SW 1271 (cell line): ENCODE data around the gene PER2.
A peak's percentile ranks its signal among the peaks of the same experiment; 100 is the strongest.
"Not testable (repeated sequence)": the region's sequence is repeated elsewhere in the genome, so short reads cannot be mapped to it uniquely, and the experiment has no call there.

Experiments
- DNase-seq, 2 experiments: peaks; one replicate each; lab custom pipeline; 2025; lab: John Stamatoyannopoulos, UW

The PER2 gene

GRCh38 chr2:238313289-238313990 lies 25.0 kb upstream of the PER2 start:
- no peak for DNase-seq

- not testable (repeated sequence) for DNase-seq
Observed at GRCh38 chr2:238310721-238311120, 22.3 kb upstream of the PER2 start.

- DNase-seq: peak in 1 of 2 experiments; percentile 8
Observed at GRCh38 chr2:238308177-238308576, 19.8 kb upstream of the PER2 start.

GRCh38 chr2:238306672-238306998 lies 18.2 kb upstream of the PER2 start:
- DNase-seq: no peak

DNA sequence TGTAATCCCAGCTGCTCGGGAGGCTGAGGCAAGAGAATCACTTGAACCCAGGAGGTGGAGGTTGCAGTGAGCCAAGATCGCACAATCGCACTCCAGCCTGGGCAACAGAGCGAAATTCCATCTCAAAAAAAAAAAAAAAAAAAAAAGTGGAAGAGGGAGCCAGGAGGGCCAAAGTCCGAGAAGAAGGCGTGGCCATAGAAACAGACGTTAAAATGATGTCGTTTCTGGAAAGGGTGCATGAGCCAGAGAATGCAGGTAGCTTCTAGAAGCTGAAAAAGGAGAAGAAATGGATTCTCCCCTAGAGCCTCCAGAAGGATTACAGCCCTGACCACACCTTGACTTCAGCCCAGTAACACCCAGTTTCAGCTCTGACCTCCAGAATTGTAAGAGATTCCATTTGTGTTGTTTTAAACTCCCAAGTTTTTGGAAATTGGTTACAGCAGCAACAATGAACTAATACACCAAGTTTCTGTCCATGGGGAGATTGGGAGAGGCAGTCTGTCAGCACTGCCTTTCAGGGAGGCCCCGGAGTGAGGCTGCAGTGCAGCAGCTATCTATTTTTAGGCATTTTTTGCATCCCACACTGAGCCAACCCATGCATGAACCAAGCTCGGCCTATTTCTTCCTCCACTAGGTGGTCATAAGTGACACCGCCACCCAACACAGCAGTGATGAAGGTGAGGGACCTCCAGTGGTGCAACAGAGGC lies 17.7 kb upstream of the PER2 start:
- no peak for DNase-seq

DNA sequence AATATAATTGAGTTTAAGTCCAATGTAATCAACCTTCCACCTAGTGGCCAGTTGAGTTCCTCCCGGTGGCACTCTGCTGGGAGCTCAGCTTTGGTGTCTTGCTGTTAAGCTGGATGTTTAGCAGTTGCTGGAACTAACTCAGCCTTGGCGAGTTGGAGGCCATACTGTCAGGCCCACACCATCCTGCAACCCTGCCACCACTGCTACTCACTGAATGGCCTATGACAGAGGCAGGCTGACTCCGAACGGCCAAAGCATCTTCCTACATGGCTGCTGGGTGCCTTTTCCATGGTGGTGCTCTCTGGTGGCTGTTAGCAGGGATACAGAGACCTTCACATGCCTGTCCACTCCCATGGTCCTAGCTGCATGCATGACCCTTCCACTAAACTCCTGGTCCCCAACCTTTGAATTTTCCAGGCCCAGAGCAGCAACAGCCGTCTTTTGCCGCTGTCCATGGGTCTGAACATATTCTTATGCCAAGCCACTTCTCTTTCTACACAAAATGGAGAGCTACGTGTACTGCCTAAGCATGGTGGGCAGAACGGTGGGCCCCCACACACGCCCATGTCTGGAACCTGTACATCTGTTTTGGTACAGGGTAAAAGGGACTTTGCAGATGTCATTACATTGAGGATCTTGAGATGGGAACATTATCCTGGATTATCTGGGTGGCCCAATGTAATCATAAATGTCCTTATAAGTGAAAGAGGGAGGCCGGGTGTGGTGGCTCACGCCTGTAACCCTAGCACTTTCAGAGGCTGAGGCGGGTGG lies 16.9 kb upstream of the PER2 start:
- peak in 1 of 2 experiments; percentile 10 for DNase-seq

DNA sequence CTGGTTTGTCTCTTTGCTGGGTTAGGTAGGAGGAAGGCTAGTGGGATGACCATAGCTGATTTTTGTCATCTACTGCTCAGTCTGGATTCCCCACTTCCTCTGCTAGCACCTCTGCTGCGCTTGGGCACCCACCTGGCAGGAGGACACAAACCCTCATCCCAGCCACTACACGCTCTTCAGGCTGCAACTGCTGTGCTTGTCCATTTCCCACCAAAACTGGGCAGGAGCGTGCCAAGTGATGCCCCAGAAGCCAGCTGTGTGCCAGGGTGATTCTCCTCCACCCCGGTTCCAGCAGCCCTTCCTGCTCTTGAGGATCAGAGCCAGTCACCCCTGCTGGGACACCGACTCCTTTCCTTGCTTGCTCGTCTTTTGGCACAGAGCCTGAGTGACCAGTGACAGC lies 15.7 kb upstream of the PER2 start:
- no peak for DNase-seq

DNA sequence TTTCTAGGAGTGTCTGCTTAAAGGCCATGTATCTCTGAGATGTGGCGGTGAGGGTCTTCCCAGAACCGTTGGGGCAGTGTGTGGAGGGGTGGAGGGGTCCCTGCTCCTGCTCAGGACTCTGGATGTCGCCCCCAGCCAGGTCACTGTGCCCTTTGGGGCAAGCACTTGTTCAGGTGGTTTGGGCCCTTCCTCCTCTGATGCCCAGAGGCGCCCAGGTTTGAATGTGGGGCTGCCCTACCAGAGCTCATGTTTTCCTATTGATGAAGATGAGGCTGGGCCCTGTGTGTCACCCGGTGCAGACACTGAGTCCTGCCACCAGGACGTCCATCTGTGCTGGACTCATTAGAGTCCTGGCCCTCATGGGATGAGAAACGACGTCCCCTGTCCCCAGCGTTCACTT lies 14.3 kb upstream of the PER2 start:
- no peak for DNase-seq

GRCh38 chr2:238302087-238302486 lies 13.7 kb upstream of the PER2 start:
- DNase-seq: no peak

DNA sequence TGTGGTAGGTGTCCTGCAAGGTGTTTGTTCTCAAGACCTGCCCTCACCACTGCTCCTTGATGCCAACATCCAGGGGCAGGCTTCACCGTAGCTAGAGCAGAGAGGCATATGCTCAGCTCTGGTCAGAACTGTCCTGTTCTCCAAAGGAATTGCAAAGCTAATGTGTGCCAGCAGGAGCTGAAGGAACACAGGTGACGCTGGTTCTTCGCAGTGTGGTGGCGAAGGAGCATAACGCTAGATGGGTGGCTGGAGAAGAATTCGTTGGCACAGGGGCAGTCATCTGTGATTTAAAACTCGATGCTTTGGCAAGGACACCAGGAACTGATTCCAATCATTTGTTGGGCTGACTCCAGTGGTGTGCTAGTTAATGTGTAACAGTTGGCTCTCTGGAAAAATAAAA lies 11.4 kb upstream of the PER2 start:
- no peak for DNase-seq

DNA sequence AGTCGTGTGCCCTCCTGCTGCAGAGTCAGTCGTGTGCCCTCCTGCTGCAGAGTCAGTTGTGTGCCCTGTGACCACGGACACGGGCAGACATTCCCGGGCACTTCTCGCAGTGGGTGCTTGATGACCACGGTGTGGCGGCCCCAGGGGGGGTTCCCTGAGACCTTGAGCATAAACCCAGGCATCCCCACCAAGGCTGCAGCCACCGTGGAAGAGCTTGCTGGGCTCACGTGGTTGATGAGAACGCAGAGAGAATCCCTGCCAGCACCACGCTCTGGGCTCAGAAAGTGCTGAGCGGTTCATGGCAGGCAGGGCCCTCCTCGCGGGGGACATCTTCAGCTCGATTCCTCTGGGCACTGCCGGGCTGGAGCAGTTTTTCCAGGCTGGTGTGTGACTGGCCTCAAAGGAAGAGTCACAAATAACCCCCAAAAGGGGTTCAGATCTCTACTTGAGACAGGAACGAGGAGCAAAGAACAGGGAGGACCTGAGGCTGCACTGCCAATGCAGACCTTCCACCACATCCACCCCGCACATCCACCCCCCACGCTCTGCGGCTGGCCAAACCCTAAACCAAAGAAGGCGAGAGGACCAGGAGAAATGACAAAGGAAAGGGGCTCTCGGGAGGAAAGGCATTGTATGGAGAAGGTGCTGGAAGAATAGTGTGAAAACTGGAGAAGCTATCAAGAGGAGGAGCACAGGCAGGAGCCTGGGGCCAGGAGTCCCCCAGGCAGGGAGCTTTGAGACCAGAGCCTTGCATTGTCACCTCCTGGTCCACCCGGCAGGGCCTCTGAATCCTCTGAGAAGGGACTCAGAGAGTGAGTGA lies 8.4 kb upstream of the PER2 start:
- no peak for DNase-seq

GRCh38 chr2:238295144-238296112 lies 7.0 kb upstream of the PER2 start:
- DNase-seq: no peak

DNA sequence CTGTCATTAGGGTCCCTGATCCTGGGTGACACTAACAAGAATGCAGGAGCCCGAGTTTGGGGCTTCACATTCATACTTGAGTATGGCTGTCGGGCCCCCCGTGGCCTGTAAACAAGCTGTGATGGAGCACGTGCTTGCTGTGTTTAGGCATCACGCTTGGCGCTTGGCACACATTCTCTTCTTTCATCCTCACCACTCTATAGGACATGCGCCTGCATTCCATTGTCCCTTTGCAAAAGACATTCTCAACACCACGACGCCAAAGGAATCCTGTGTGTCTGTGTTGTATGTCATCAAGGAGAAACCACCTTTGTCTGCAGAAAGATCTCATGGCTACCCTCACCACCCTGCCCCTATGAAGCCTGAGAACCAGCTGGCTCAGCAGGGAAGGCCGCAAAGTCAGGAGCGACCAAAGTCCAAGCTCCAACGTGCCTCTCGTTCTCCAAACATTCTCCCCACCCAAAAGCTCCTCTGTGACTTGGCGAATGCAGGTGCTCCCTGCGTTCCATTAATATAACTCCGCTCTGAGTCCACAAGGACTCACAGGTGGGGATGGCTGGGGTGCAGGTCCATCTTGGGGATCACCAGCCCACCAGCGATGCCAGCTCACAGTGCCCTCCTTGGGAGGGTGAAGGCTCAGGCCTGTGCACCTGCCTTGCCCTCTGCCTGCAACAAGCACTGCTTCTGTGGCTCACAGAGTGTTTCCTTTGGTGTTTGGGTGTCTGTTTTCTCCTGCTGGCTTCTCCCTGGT lies 6.2 kb upstream of the PER2 start:
- DNase-seq: no peak

- DNase-seq: no peak
Observed at GRCh38 chr2:238294046-238294392, 5.6 kb upstream of the PER2 start.

DNA sequence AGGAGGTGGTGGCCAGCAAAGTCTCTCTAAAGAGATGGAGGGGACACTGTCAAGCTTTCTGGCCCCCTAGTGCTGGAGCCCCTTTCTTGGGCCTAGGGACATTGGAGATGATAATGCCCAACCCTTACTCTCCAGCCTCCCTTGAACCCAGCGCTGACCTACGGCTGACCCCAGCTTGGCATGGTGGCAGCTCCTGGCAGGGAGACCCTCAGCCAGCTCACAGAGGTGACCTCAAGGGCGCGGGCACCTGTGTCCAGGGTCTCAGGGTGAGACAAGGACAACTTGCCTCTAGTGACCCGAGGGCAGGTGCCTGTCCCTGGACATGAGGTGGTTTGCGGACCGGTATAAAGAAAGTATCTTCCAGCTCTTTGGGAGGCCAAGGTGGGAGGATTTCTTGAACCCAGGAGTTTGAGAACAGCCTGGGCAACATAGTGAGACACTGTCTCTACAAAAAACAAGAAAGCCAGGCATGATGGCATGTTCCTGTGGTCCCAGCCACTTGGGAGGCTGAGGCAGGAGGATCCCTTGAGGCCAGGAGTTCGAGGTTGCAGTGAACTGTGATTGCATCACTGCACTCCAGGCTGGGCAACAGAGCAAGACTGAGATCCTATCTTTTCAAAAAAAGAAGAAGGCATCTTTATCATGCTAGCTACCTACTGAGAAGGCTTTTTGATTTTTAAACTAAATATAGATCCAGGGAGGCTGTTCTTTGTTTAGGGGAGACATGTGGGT lies 3.3 kb upstream of the PER2 start:
- no peak for DNase-seq

DNA sequence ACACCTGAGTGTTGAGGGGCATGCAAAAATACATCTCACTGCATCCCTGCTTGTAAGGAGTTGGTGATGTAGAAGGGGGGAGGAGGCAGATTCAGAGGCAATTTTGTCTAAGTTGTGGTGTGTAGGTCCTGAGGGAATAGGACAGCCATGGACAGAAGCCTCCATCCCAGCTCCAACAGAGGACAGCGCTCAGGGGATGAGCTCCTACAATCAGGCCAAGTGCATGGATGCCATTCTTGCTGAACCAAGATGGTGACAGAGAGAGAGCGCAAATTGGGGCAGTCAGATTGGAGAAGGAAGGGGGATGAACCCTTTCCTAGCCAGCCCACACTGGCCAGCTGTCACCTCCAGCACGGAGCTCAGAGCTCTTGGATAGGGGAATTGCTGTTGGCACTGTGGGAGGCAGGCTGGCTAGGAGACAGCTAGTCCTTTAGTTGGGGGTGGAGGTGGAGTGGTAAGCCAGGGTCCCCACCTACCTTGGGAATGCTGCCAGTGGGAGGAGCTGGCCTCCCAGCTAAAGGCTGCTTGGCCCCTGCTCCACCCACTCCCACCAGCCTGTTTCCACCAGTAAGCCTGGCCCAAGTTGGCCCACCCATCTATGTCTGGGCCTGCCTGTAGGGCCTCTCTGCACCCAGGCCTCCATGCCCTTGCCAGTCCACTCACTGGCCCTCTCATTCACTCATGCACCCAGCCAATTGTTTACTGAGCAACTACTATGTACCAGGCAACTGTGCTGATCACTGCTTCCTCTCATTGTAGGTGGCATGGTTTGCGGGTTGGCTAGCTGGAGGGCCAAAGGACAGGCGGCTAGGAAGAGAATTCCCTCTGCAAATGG lies 2.5 kb upstream of the PER2 start:
- no peak for DNase-seq

DNA sequence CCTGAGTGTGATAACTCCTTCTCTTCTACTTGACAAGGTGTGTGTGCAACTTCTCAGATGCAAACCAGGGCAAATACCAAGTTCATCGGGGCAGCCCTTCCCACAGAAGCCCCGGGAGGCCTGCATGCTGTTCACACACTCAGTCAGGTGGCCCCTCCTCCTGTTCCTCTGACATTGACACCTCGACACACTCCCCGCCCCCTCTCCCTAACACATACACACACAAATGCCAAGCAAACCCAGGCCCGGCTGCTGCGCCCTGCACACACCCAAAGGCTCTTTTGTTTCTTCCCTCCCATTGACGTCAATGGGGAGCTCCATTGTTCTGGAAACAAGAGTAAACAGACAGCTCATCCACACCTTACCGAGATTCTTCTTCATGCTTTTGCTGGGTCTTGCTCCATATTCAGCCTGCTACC lies 1.7 kb upstream of the PER2 start:
- DNase-seq: no peak

- no peak for DNase-seq
Observed at GRCh38 chr2:238289574-238289973, 1.2 kb upstream of the PER2 start.
